ENCODE results near the gene DEDD2. TPM values are rescaled to one million over a fixed set of nuclear protein-coding genes. Genes with fewer than 3 reads are reported as not detected.

Gene DEDD2
- total RNA-seq, 2 experiments from 2014 or later = 21.7 to 22.5 TPM

- H3K36me3 Mint-ChIP-seq (ENCODE audit: low read depth) = peaks cover 63% of the 10 kb centered on the region
Observed at GRCh38 chr19:42198676-42199439, 18.6 kb downstream of the DEDD2 start.

GRCh38 chr19:42197375-42197817 is 20.1 kb downstream of the DEDD2 start:
- CTCF ChIA-PET = interaction anchor here (3.8 to 5.5 kb wide), 2 partner anchors 12 to 82 kb away, joined by 11 to 41 read pairs; no protein-coding TSS in a partner anchor
- no peak overlapping the region for H3K4me3 Mint-ChIP-seq

More at GRCh38 chr19:42198676-42199439, 18.6 kb downstream of the DEDD2 start:
- intact Hi-C loops (cut with micrococcal nuclease) = no loop called here
- ATAC-seq (peak; percentile 74), DNase-seq (peak; percentile 88)
- ChIA-PET POLR2A (interaction anchor here (0.6 to 1.6 kb wide), 7 partner anchors 9 to 335 kb away, joined by 3 to 6 read pairs (median 4); no protein-coding TSS in a partner anchor), CTCF (interaction anchor here (0.6 to 5.5 kb wide), 13 partner anchors 10 to 203 kb away, joined by 3 to 41 read pairs (median 3); partner anchors contain the start of genes GSK3A and POU2F2)
- H3K27ac Mint-ChIP-seq = peak overlapping the region; percentile 95
- peak overlapping the region; percentile 72 for H3K4me3 Mint-ChIP-seq
- H3K4me1 Mint-ChIP-seq (ENCODE audit: low read depth) = peaks cover 77% of the 10 kb centered on the region
- no peak for TF ChIP-seq CTCF (IDR thresholded peaks at IDR 0.05)
- no peaks in the 10 kb centered on the region for H3K9me3 Mint-ChIP-seq
- no peaks in the 10 kb centered on the region for H3K27me3 Mint-ChIP-seq

GRCh38 chr19:42196011-42197001 is 21.2 kb downstream of the DEDD2 start:
- Mint-ChIP-seq H3K4me1 (ENCODE audit: low read depth) (peaks cover 67% of the 10 kb centered on the region), H3K9me3 (peaks cover 1% of the 10 kb centered on the region), H3K36me3 (ENCODE audit: low read depth) (peaks cover 45% of the 10 kb centered on the region), H3K4me3 (no peak overlapping the region), H3K27me3 (no peaks in the 10 kb centered on the region), H3K27ac (peak overlapping the region; percentile 7)
- POLR2A ChIA-PET = interaction anchor here (0.6 kb wide), 1 partner anchor 8 kb away, joined by 3 read pairs; no protein-coding TSS in a partner anchor
- DNase-seq (no peak), ATAC-seq (no peak)
- no peak for TF ChIP-seq CTCF (IDR thresholded peaks at IDR 0.05)
- CTCF ChIA-PET = no interaction called here
- intact Hi-C loops (cut with micrococcal nuclease) = no loop called here

More at GRCh38 chr19:42197375-42197817, 20.1 kb downstream of the DEDD2 start:
- TF ChIP-seq CTCF (IDR thresholded peaks at IDR 0.05) = no peak
- DNase-seq (no peak), ATAC-seq (no peak)
- intact Hi-C loops (cut with micrococcal nuclease) = no loop called here
- H3K27me3 Mint-ChIP-seq = no peaks in the 10 kb centered on the region
- peaks cover 52% of the 10 kb centered on the region for H3K36me3 Mint-ChIP-seq (ENCODE audit: low read depth)
- peaks cover 1% of the 10 kb centered on the region for H3K9me3 Mint-ChIP-seq
- peak overlapping the region; percentile 59 for H3K27ac Mint-ChIP-seq
- POLR2A ChIA-PET = interaction anchor here (0.6 to 1.5 kb wide), 3 partner anchors 10 to 65 kb away, joined by 3 to 6 read pairs (median 3); no protein-coding TSS in a partner anchor
- H3K4me1 Mint-ChIP-seq (ENCODE audit: low read depth) = peaks cover 68% of the 10 kb centered on the region

GRCh38 chr19:42193706-42194105 is 23.8 kb downstream of the DEDD2 start:
- Mint-ChIP-seq H3K36me3 (ENCODE audit: low read depth) (peaks cover 23% of the 10 kb centered on the region), H3K4me3 (no peak overlapping the region), H3K4me1 (ENCODE audit: low read depth) (peaks cover 45% of the 10 kb centered on the region), H3K27me3 (no peaks in the 10 kb centered on the region), H3K9me3 (peaks cover 1% of the 10 kb centered on the region), H3K27ac (no peak overlapping the region)
- DNase-seq (no peak), ATAC-seq (no peak)
- TF ChIP-seq CTCF (IDR thresholded peaks at IDR 0.05) = no peak
- intact Hi-C loops (cut with micrococcal nuclease) = no loop called here
- ChIA-PET CTCF (no interaction called here), POLR2A (no interaction called here)

All from activated CD8-positive, alpha-beta T cell treated with anti-CD3 and anti-CD28 coated beads for 36 hours (primary cell).